Kidney tubule cell (primary cell): ENCODE measurements around the gene PHF3.
A peak's percentile ranks its signal among the peaks of the same experiment; 100 is the strongest.

Experiments used
- DNase-seq: peaks from one replicate; pipeline ENCODE4 v3.0.0-alpha.2; 2018; ENCODE audit warnings: low spot score

PHF3 gene

GRCh38 chr6:63764318-63764916 is 128.8 kb downstream of the PHF3 start:
- DNase-seq, result peak; percentile 66
